ENCODE results near the gene RAD54L. TPM values are rescaled to one million over a fixed set of nuclear protein-coding genes. Genes with fewer than 3 reads are reported as not detected.
"Not testable (repeated sequence)": the region's sequence is repeated elsewhere in the genome, so short reads cannot be mapped to it uniquely, and the experiment has no call there.

The RAD54L gene
- total RNA-seq, 1 experiment from 2014 or later, result 28.9 TPM

- BruUV-seq (replicated peaks), result no TSS peak
Measured at GRCh38 chr1:46221749-46222148, 25.8 kb upstream of the RAD54L start.

GRCh38 chr1:46223055-46223454, 24.5 kb upstream of the RAD54L start:
- intact Hi-C loops (cut with micrococcal nuclease), result loop anchor here (1.0 kb wide), 2 partner anchors 44 to 186 kb away; no protein-coding TSS in a partner anchor
- RAD21 ChIA-PET (ENCODE audit: low non-redundant PET in 1 of 2, low total read pairs in 2 of 2, uncharacterized antibody in 2 of 2, unreplicated experiment in 2 of 2), result interaction anchor here (0.8 to 1.7 kb wide), 7 partner anchors 22 to 184 kb away, joined by 3 to 28 read pairs (median 4); no protein-coding TSS in a partner anchor

More at GRCh38 chr1:46221749-46222148, 25.8 kb upstream of the RAD54L start:
- Histone ChIP-seq H3K27me3 (ENCODE audit: insufficient read depth, low read length) (no peaks in the 10 kb centered on the region), H3K9ac (ENCODE audit: low read length) (no peak overlapping the region), H3K4me2 (ENCODE audit: low read length) (no peak overlapping the region), H3K4me1 (ENCODE audit: control insufficient read depth in 1 of 2, insufficient read depth in 2 of 2, low read length in 2 of 2) (peaks cover 3 to 27% of the 10 kb centered on the region in 2 experiments; a peak in 3 of 4 replicates), H3K4me3 (replicated peaks in 1 of 2; ENCODE audit: low read depth in 1 of 2, low read length in 2 of 2) (no peak overlapping the region), H3K36me3 (ENCODE audit: control insufficient read depth in 1 of 2, insufficient read depth in 2 of 2, low read length in 2 of 2) (no peaks in the 10 kb centered on the region), H4K20me1 (ENCODE audit: insufficient read depth) (no peaks in the 10 kb centered on the region), H3K9me3 (ENCODE audit: control insufficient read depth in 1 of 2, insufficient read depth in 1 of 2, low read depth in 1 of 2, low read length in 2 of 2) (no peaks in the 10 kb centered on the region), H3K79me2 (ENCODE audit: insufficient read depth, low read length) (no peaks in the 10 kb centered on the region), H2AFZ (ENCODE audit: low read depth, low read length, poor library complexity, severe bottlenecking) (peak overlapping the region; percentile 21), H3K27ac (ENCODE audit: low read depth, low read length) (no peak overlapping the region), H3K9me2 (ENCODE audit: insufficient read depth) (no peaks in the 10 kb centered on the region)
- POLR2A ChIA-PET, result interaction anchor here (0.8 kb wide), 1 partner anchor 39 kb away, joined by 5 read pairs; no protein-coding TSS in a partner anchor
- no peak for ATAC-seq
- DNase-seq (ENCODE audit: low read depth, low spot score), result no peak
- CTCF ChIA-PET, result interaction anchor here (1.2 kb wide), 1 partner anchor 39 kb away, joined by 4 read pairs; no protein-coding TSS in a partner anchor
- RAD21 ChIA-PET (ENCODE audit: low non-redundant PET in 1 of 2, low total read pairs in 2 of 2, uncharacterized antibody in 2 of 2, unreplicated experiment in 2 of 2), result no interaction called here
- intact Hi-C loops (cut with micrococcal nuclease), result no loop called here
- TF ChIP-seq CEBPB (IDR thresholded peaks at IDR 0.05; ENCODE audit: low read depth) (no peak), SP1 (IDR thresholded peaks at IDR 0.05; ENCODE audit: low read depth) (no peak), MAX (IDR thresholded peaks at IDR 0.05) (no peak), TCF7L2 (IDR thresholded peaks at IDR 0.05; ENCODE audit: borderline replicate concordance, extremely low read depth, insufficient read depth, insufficient read length) (no peak), EGR1 (IDR thresholded peaks at IDR 0.05; ENCODE audit: low read depth) (no peak), SRF (IDR thresholded peaks at IDR 0.05; ENCODE audit: low read depth) (no peak), ZFX (IDR thresholded peaks at IDR 0.05) (no peak), JUND (IDR thresholded peaks at IDR 0.05) (no peak), ELF1 (IDR thresholded peaks at IDR 0.05; ENCODE audit: borderline replicate concordance, low read depth) (no peak)

More at GRCh38 chr1:46223055-46223454, 24.5 kb upstream of the RAD54L start:
- H3K4me3 ChIP-seq (replicated peaks in 1 of 2; ENCODE audit: low read depth in 1 of 2, low read length in 2 of 2); H3K36me3 ChIP-seq (ENCODE audit: control insufficient read depth in 1 of 2, insufficient read depth in 2 of 2, low read length in 2 of 2); BruUV-seq (replicated peaks); H3K9me3 ChIP-seq (ENCODE audit: control insufficient read depth in 1 of 2, insufficient read depth in 1 of 2, low read depth in 1 of 2, low read length in 2 of 2); H3K27me3 ChIP-seq (ENCODE audit: insufficient read depth, low read length); H3K9ac ChIP-seq (ENCODE audit: low read length); DNase-seq (ENCODE audit: low read depth, low spot score); H3K9me2 ChIP-seq (ENCODE audit: insufficient read depth); H3K79me2 ChIP-seq (ENCODE audit: insufficient read depth, low read length); H4K20me1 ChIP-seq (ENCODE audit: insufficient read depth): not testable (repeated sequence)
- H3K27ac ChIP-seq (ENCODE audit: low read depth, low read length), result peak overlapping the region; percentile 6; the same call in 1 of the 2 replicates
- ChIA-PET CTCF (interaction anchor here (0.7 to 3.0 kb wide), 29 partner anchors 9 to 645 kb away, joined by 3 to 94 read pairs (median 5); partner anchors contain the start of genes POMGNT1 and RAD54L), POLR2A (interaction anchor here (0.9 to 2.4 kb wide), 6 partner anchors 11 to 183 kb away, joined by 3 to 17 read pairs (median 6); no protein-coding TSS in a partner anchor)
- peak; percentile 7 for ATAC-seq
- H3K4me1 ChIP-seq (ENCODE audit: control insufficient read depth in 1 of 2, insufficient read depth in 2 of 2, low read length in 2 of 2), result peaks cover 3 to 27% of the 10 kb centered on the region in 2 experiments; a peak in 3 of 4 replicates
- peak overlapping the region; percentile 52 for H3K4me2 ChIP-seq (ENCODE audit: low read length)
- H2AFZ ChIP-seq (ENCODE audit: low read depth, low read length, poor library complexity, severe bottlenecking), result peak overlapping the region; percentile 100

All from HCT116 (cell line).